Measurements from ENCODE around the gene RBPMS2.

DNA sequence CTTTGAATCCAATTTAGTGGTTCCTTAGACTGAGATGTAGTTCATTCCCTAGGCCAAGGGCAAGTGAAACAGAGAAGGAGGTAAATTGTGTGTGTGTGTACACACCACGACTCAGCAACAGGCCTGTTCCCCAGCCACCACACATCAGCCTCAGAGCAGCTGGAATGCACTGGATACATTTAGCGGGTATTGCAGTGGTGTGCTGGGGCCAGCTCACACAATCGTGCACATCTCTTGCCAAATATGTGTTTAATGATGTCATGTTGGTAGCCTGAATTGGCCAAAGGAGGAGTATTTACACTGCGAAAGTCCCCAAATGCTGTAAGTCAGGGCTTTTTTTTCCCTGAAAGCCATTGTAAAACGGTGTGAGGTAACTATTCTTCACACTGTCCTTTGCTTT is 82.3 kb downstream of the RBPMS2 start:
- TF ChIP-seq EP300 (IDR thresholded peaks at IDR 0.05): no peak
- TF ChIP-seq, protein P1, sequence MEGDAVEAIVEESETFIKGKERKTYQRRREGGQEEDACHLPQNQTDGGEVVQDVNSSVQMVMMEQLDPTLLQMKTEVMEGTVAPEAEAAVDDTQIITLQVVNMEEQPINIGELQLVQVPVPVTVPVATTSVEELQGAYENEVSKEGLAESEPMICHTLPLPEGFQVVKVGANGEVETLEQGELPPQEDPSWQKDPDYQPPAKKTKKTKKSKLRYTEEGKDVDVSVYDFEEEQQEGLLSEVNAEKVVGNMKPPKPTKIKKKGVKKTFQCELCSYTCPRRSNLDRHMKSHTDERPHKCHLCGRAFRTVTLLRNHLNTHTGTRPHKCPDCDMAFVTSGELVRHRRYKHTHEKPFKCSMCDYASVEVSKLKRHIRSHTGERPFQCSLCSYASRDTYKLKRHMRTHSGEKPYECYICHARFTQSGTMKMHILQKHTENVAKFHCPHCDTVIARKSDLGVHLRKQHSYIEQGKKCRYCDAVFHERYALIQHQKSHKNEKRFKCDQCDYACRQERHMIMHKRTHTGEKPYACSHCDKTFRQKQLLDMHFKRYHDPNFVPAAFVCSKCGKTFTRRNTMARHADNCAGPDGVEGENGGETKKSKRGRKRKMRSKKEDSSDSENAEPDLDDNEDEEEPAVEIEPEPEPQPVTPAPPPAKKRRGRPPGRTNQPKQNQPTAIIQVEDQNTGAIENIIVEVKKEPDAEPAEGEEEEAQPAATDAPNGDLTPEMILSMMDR (IDR thresholded peaks at IDR 0.05): peak in 1 of 4 experiments; percentile 10

All from gastroesophageal sphincter (tissue), 3 donors.